T-helper 2 cell treated with Interferon-gamma antibody and Interleukin-4, amounts not matched to agents 100 ng/mL and 5 ng/mL, for 36 hours (primary cell): Measurements from ENCODE around the gene CALML5. TPM values are rescaled to one million over a fixed set of nuclear protein-coding genes. Genes with fewer than 3 reads are reported as not detected.

ENCODE experiments used
- intact Hi-C: fragments of 100-400 bp; cut with micrococcal nuclease; formaldehyde crosslinking; loops from one replicate; pipeline ENCODE4 v1.15.1; 2023
- total RNA-seq: library from RNA; stranded (reverse); gene quantifications from 2 replicates; pipeline ENCODE4 v1.2.3, GENCODE V29; 2022

The CALML5 gene
- total RNA-seq, 1 donor from 2014 or later: not detected

GRCh38 chr10:5518143-5518542 is 18.8 kb upstream of the CALML5 start:
- intact Hi-C loops: no loop called here

DNA sequence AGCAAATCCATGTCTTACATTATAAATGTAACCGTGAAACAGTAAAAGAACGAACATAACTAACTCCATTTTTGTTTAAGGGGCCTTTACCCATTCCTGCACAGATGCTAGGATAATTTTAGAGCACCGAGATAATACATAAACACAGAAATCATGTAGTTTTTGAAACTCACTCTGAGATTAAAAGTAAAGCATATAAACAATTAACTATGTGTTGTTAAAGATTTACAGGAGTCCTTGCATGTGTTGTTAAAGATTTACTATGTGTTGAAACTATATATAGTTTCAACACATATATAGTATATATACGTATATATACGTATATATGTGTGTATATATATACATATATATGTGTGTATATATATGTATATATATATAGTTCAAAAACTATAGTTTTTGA is 18.2 kb upstream of the CALML5 start:
- intact Hi-C loops: no loop called here

DNA sequence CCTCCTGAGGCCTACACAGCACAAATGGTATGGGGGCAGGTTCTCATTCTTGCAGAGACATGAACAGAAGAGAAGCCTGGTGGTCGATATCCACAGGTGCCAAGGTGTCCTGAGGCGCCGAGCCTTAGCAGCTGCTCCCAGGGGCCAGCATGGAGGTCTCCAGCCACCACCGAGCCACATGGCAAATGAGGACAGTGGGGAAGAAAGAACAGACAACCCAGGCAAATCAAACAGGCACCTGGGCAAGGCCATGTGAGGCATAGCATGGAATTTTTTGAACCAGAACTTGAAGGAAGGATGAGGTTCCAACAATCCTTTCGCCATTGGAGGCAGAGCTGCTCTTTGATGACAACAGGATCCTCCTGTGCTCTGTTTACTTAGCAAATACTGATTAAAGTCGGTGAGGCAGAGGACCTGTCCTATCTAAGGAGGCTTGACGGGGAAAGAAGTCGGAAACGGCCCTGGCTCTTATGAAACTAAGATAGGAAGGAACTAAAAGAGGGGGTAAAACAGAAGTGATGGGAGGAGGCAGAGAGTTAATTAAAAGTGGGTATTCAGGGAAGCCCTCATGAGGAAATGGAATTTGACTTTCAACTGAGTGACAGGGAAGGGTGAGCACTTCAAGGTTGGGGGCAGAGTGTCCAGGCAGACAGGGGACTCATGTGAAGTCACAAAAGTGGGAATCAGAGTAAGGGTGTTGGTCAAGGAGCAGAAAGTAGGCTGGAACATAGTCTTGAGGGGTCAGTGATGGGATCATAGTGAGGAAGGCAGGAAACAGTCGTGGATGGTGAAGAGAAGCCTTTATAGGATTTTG is 16.8 kb upstream of the CALML5 start:
- intact Hi-C loops: no loop called here

- intact Hi-C loops: no loop called here
Observed at GRCh38 chr10:5514226-5514850, 15.0 kb upstream of the CALML5 start.

DNA sequence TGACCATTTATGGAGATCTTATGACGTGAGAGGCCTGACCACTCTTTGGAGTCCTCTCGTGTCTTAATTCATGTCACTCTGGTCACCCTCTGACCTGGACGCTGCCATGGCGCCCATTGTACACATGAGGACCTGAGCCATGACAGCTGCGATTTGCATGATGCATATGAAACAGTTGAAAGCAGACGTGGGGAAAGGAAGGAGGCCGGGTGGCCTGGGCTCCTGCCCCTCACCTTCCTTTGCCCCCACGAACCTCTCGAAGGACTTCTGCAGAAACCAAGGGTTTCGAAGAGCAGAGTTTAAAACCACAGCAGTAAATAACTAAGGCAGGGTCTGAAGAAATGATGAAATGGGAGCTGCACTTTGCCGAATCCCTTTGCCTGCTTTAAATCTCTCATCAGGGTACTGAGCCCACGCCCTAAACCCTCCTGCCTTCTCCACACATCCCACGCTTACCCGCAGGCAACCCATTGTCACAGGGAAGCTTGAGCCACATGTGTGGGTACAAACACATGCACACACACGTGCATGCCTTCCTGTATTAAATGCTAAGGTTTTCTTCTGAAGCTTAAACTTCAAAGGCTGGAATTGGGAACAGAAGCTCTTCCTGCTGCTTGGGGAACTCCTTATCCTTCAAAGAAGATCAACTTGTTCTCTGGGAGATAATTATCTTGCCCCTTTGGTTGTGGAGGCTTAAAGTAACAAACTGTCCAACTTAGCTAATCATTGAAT is 13.7 kb upstream of the CALML5 start:
- intact Hi-C loops: no loop called here

- intact Hi-C loops: no loop called here
Observed at GRCh38 chr10:5512331-5512730, 13.0 kb upstream of the CALML5 start.

DNA sequence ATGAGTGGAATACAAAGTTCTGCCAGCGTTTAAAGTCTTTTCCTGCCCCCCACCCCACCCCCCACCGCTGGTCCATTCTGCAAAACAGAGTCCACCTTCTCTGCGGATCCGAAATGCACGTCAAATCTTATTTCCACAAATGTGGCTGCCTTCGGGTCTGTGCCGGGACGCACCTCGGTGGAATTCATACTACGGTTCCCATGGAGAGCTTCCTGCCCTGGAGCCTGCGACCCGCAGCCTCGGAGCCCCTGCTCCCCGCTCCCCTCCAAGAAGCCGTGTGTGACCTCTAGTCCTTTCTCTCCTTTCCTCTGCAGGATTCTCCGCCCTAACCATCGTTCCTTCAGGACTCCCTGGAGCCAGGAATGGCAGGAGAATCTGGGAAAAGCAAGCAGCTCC is 12.5 kb upstream of the CALML5 start:
- intact Hi-C loops: no loop called here

DNA sequence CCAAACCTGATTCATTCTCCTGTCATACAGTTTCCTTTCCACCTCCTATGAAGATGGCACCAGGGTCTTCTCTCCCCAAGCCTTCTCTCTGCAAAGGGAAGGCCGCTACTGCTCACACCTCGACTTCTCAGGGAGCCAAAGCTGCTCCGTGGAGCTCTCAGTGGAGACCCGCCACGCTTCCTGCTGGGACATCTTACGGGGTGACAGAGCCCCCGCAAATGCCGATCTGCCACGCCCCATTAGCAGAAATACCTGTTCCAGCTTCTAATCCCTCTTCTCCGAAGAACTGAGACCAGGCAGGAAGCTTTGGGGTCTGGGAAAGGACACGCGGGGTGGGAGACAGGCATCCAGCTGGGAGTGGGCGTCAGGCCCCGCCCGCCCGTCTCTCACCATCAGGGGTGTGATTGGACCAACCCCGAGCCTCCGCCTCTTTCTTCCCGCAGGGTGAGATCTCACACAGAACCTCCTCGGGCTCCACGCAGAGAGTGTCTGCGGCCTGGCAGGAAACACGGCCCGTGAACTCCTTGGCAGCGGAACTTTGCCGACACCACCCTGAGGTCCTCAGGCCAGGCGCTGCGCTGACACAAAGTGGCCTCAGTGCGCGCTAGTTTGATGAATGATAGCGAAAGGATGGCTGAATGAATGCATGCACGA is 12.0 kb upstream of the CALML5 start:
- intact Hi-C loops: no loop called here

GRCh38 chr10:5510281-5511072 is 11.1 kb upstream of the CALML5 start:
- intact Hi-C loops: no loop called here

- intact Hi-C loops: no loop called here
Observed at GRCh38 chr10:5509691-5510090, 10.3 kb upstream of the CALML5 start.

DNA sequence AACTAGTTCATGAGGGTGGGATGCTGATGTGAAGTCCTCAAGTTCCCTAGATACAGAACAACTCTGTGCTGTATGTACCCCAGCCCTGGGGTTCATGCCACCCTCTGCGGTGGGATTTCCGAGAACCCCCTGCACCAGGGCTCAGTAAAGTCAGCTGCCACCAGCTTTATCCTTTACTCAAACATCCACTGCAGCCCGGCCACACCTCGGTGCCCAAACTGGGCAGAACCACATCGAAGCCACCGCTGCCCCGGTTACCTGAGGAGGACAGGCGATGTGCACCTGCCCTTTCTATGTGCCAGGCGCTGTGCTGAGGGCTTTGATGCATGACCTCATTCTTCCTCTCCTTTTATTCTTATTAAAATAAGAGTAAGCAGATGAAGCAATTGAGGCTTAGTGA is 9.9 kb upstream of the CALML5 start:
- intact Hi-C loops: no loop called here

- intact Hi-C loops: no loop called here
Observed at GRCh38 chr10:5508786-5509185, 9.4 kb upstream of the CALML5 start.

- intact Hi-C loops: no loop called here
Observed at GRCh38 chr10:5508161-5508604, 8.8 kb upstream of the CALML5 start.

DNA sequence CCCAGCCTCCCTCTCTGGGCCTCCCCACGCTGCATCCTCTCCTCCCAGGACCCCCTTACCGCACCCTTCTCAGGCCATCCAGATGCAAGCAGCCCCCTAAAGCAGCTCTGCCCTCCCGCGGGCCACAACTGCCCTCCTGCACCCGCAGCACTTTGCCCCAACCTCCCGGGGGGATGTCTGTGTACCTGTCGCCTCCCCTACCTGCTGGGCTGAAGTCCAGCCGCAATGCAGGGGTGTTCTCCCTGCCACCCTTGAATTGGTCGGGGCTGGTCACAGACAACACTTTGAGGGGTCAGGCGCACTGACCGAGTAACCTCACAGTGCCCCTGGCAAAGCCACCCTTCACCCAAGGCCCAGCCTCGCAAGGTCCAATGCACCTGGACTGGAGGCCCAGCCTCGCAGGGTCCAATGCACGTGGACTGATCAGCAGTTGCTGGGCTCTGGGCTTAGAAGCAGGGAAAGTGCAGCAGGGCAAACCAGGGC is 8.3 kb upstream of the CALML5 start:
- intact Hi-C loops: no loop called here

DNA sequence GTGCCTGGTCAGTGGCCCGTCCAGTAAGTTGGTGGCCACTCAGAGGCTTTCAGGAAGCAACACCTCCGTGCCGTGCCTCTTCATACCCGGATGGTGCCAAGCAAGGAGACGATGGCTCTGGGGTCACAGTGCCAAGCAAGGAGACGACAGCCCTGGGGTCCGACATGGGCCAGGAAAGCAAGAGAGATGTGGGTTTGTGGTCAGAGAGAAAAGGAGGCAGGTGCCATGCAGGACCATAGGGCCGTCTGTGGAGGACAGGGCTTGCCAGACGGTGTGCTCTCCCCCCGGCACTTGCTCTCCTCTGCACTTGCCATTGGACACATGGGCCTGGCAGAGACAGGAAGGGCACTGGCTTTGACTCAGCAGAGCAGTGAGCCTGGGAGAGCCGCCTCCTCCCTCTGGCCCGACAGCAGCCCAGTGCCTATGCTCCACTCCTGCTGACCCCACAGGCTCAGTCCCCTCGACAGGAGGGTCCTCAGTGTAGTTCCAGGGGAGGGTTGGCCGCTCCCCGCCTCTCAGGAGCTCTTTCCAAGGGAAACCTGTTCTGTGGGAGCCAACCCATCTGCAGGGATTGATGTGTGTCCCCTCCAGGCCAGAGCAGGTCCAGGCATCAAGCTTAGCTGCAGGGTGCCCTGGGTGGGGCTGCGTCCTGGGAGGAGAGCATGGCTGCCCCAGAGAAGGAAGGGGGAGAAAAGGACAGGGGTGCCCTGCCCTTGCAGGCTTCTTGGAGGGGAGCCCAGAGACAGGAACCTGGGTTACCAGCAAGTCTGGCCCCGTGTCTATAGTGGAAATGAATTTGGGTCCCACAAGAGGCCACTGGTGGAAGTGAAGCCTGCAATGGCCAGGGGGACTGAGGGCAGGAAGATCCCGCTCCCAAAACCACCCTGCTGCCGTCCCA is 7.6 kb upstream of the CALML5 start:
- intact Hi-C loops: no loop called here

GRCh38 chr10:5506246-5506645 is 6.9 kb upstream of the CALML5 start:
- intact Hi-C loops: no loop called here

DNA sequence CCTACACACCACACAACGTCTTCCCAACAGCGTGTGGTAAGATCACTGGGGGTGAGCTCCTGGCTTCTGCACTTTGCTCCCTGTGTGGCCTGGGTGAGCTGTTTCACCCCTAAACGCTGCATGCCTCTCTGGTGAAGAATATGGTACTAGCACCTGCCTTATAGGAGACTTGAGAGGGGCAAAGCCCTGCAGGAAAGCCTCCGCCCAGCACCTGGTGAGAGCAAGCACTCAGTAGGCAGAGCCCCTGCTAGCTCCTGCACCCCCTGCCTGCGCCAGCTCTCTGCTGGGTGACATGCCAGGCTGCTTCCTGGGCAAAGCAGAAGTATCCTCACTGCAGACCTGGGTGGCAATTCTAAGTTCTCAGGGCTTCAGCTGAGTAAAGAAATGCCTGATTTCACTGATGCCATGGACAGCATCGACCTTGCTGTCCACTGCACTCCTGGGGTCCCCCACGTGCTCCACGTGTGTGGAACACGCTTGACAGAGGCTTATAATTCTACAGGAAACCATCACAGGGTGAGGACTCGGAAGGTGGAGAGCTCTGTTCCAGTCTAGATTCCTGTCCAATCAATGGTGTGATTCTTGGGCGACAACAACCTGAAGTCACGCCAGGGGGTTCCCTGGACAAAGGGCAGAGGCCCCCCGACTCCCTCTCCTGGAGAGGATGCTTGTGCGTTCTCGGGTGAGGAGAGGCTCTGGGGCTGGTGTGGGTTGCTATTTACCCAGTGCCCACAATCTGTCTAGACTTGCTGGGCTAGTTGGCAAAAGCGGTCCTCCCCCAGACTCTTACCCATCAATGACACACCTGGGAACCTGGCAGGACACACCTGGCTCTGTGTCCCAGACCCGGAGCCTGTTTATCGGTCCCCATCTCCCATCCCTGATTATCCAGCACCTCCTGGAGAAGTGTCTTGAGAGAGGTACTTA is 5.0 kb upstream of the CALML5 start:
- intact Hi-C loops: no loop called here

GRCh38 chr10:5503477-5503835 is 4.1 kb upstream of the CALML5 start:
- intact Hi-C loops: no loop called here
